Upper lobe of left lung (tissue), 6 donors: Measurements from ENCODE around the gene NARF. TPM values are rescaled to one million over a fixed set of nuclear protein-coding genes. Genes with fewer than 3 reads are reported as not detected.

ENCODE experiments used
- ATAC-seq, 2 donors: fragments of 200-7000 bp; cut with Tn5 transposase; one replicate each; pipeline ENCODE4 v1.9.1; 2022; ENCODE audit warnings: mild to moderate bottlenecking in 2 of 2, moderate library complexity in 2 of 2; ENCODE audit not compliant: low FRiP score in 2 of 2
- DNase-seq, 2 donors: peaks; one replicate each; pipeline ENCODE4 v3.0.0-alpha.2; 2019 to 2020
- H3K27ac ChIP-seq, 4 donors: fragments of 200-600 bp; sonication (generic); one replicate each; pipeline ENCODE4 v1.5.1; 2016 to 2019
- H3K27me3 ChIP-seq, 4 donors: fragments of 200-600 bp; sonication (generic); one replicate each; pipeline ENCODE4 v1.5.1; 2017 to 2019
- H3K36me3 ChIP-seq, 4 donors: fragments of 200-600 bp; sonication (generic); one replicate each; pipeline ENCODE4 v1.5.1; 2016 to 2019
- H3K4me1 ChIP-seq, 4 donors: fragments of 200-600 bp; sonication (generic); one replicate each; pipeline ENCODE4 v1.5.1; 2018 to 2019
- H3K4me3 ChIP-seq, 4 donors: fragments of 200-600 bp; sonication (generic); one replicate each; pipeline ENCODE4 v1.5.1; 2017 to 2019; ENCODE audit warnings: mild to moderate bottlenecking in 2 of 4, moderate library complexity in 1 of 4
- H3K9me3 ChIP-seq, 4 donors: fragments of 200-600 bp; sonication (generic); one replicate each; pipeline ENCODE4 v1.5.1; 2018 to 2019
- EP300 ChIP-seq, 4 donors: sonication (generic); formaldehyde crosslinking; IDR thresholded peaks; one replicate each; pipeline ENCODE4 v1.5.1; 2017; ENCODE audit warnings: antibody characterized with exemption in 4 of 4, control low read depth in 2 of 4
- POLR2A ChIP-seq, 4 donors: fragments of 450-650 bp; IDR thresholded peaks; one replicate each; pipeline ENCODE4 v1.5.1; 2016 to 2017; ENCODE audit warnings: antibody characterized with exemption in 4 of 4, mild to moderate bottlenecking in 2 of 4
- POLR2AphosphoS5 ChIP-seq, 2 donors: sonication (generic); formaldehyde crosslinking; IDR thresholded peaks; one replicate each; pipeline ENCODE4 v1.5.1; 2017; ENCODE audit warnings: antibody characterized with exemption in 2 of 2
- WGBS, 2 donors: methylation state at CpG; one replicate each; pipeline ENCODE4 v1.1.5; 2017 to 2018; 5-methylcytosine and 5-hydroxymethylcytosine counted together
- total RNA-seq, 6 donors: library from RNA; depleted of rRNA in 4 of 6; stranded (reverse); fragments of >200 nt in 4 of 6; gene quantifications; one replicate each; pipeline versions ENCODE4 v1.1.0 to v1.2.1, GENCODE V29; 2016 to 2021
- TF ChIP-seq, protein P1 (sequence below), 6 experiments: fragments of 450-650 bp in 4 of 6; fragments of 200-600 bp in 2 of 6; sonication (generic) in 2 of 6; IDR thresholded peaks; one replicate each; pipeline ENCODE4 v1.5.1; 2016 to 2019; ENCODE audit warnings: antibody characterized with exemption in 6 of 6
- donor health status: DM: no; HTN: no; CAD: no; lungs with moderate emphysema.
- donor health status: DM: no; HTN: yes; CAD: no; lungs with severe emphysema.

The NARF gene
- total RNA-seq, 6 donors from 2014 or later = 28.9 to 77.8 (median 62.6) TPM

DNA sequence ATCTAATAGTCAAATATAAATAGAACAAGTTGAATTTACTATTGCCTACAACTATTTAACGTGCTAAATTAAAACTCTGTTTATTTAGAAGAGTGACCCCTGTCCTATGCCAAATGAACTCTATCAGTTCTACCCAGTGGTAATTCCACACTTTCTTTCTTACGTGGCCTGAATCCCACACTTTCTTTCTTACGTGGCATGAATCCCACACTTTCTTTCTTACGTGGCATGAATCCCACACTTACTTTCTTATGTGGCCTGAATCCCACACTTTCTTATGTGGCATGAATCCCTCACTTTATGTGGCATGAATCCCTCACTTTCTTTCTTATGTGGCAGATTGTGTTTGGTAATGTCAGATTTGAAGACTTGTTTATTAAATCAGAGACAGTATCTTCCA, 67.2 kb downstream of the NARF start:
- Histone ChIP-seq H3K9me3 (no peaks in the 10 kb centered on the region), H3K4me1 (peaks cover 58 to 86% (median 67%) of the 10 kb centered on the region in 4 donors), H3K36me3 (no peaks in the 10 kb centered on the region), H3K27me3 (no peaks in the 10 kb centered on the region), H3K27ac (no peak overlapping the region), H3K4me3 (no peak overlapping the region)
- 65 to 73% methylated on average over 4 of the region's 4 CpGs for WGBS, 2 donors
- ATAC-seq (no peak), DNase-seq (no peak)
- TF ChIP-seq EP300 (IDR thresholded peaks at IDR 0.05) (no peak), POLR2AphosphoS5 (IDR thresholded peaks at IDR 0.05) (no peak)

DNA sequence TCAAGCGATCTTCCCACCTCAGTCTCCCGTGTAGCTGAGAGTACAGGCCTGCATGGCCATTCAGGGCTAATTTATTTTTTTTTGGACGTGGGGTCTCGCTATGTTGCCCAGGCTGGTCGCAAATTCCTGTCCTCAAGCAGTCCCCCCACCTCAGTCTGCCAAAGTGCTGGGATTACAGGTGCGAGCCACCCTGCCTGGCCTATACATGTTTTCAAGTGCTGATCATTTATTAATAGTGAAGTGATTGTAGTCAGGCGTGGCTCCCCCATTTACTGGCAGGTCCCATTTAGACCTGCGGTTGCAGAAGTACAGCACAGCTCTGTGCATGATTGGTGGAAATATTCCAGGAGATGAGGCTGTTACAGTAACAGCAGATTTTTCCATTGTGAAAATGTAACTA, 69.4 kb downstream of the NARF start:
- no peaks in the 10 kb centered on the region for H3K36me3 ChIP-seq
- DNase-seq (no peak), ATAC-seq (peak in 1 of 2 donors; percentile 59)
- H3K27ac ChIP-seq = peak overlapping the region in 1 of 4 donors; percentile 2
- 69 to 73% methylated on average over 8 of the region's 8 CpGs for WGBS, 2 donors
- peaks cover 50 to 78% (median 63%) of the 10 kb centered on the region in 4 donors for H3K4me1 ChIP-seq
- no peaks in the 10 kb centered on the region for H3K27me3 ChIP-seq
- no peak overlapping the region for H3K4me3 ChIP-seq
- TF ChIP-seq POLR2A (IDR thresholded peaks at IDR 0.05) (no peak), EP300 (IDR thresholded peaks at IDR 0.05) (no peak)
- no peaks in the 10 kb centered on the region for H3K9me3 ChIP-seq

DNA sequence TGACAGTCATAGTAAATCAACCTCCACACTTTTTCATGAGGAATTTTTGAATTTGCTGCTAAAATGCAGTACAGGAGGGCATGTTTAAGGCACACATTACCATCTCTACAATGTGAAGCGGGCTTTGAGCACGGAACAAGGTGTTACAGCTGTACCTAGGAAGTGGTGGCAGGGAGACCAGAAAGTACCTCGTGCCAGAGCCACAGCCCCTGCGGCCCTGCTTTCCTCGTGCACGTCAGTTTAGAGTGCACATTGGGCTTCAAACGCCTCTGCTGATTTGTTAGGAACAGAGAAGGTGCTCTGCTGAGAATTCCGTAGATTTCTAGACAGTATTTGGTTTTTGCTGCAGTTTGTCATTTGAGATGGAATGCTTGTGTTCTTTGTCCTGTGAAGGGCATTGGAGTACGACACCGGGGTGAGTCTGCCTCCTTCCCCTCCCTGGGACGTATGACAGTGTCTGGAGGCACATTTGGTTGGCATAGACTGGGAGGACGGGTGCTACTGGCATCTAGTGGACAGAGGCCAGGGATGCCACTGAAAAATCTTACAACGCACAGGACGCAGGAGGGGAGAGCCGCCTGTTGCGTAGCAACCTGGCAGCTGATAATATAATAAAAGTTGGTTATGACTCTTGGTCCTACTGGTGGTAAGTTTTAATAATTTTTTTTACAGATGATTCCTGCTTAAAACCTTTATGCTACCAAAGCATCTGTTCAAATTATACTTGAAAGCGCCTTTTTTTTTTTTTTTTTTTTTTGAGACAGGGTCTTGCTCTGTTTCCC, 70.1 kb downstream of the NARF start:
- H3K36me3 ChIP-seq = no peaks in the 10 kb centered on the region
- TF ChIP-seq, protein P1, sequence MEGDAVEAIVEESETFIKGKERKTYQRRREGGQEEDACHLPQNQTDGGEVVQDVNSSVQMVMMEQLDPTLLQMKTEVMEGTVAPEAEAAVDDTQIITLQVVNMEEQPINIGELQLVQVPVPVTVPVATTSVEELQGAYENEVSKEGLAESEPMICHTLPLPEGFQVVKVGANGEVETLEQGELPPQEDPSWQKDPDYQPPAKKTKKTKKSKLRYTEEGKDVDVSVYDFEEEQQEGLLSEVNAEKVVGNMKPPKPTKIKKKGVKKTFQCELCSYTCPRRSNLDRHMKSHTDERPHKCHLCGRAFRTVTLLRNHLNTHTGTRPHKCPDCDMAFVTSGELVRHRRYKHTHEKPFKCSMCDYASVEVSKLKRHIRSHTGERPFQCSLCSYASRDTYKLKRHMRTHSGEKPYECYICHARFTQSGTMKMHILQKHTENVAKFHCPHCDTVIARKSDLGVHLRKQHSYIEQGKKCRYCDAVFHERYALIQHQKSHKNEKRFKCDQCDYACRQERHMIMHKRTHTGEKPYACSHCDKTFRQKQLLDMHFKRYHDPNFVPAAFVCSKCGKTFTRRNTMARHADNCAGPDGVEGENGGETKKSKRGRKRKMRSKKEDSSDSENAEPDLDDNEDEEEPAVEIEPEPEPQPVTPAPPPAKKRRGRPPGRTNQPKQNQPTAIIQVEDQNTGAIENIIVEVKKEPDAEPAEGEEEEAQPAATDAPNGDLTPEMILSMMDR (IDR thresholded peaks at IDR 0.05) = peak in 5 of 6 experiments; percentile 30 to 64 (median 45)
- TF ChIP-seq POLR2AphosphoS5 (IDR thresholded peaks at IDR 0.05) = no peak
- peaks cover 49 to 73% (median 57%) of the 10 kb centered on the region in 4 donors for H3K4me1 ChIP-seq
- H3K27me3 ChIP-seq = no peaks in the 10 kb centered on the region
- peak overlapping the region in 3 of 4 donors; percentile 2 to 39 (median 7) for H3K27ac ChIP-seq
- ATAC-seq = peak; percentile 67 to 74
- WGBS, 2 donors = 33 to 41% methylated on average over 17 of the region's 17 CpGs
- H3K4me3 ChIP-seq = no peak overlapping the region
- H3K9me3 ChIP-seq = no peaks in the 10 kb centered on the region
- peak in 1 of 2 donors; percentile 65 for DNase-seq

DNA sequence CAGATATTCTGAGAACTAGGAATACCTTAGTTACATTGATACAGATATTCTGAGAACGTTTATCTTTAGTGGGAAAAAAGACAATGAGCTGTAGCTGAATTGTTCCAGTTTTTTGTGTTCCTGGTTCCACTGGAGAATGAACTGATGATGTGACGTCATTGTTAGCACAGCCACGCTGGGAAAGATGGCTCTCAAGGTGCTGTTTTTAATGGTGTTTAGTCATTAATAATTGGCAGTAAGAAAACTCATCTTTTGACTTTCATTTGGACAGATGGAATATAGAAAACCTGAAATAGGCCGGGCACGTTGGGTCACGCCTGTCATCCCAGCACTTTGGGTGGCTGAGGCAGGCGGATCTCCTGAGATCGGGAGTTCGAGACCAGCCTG, 71.4 kb downstream of the NARF start:
- no peak for TF ChIP-seq POLR2A (IDR thresholded peaks at IDR 0.05)
- TF ChIP-seq POLR2AphosphoS5 (IDR thresholded peaks at IDR 0.05) = no peak
- TF ChIP-seq, protein P1 (IDR thresholded peaks at IDR 0.05) = no peak
- no peak for TF ChIP-seq EP300 (IDR thresholded peaks at IDR 0.05)
- no peak for ATAC-seq
- no peaks in the 10 kb centered on the region for H3K36me3 ChIP-seq
- H3K27me3 ChIP-seq = no peaks in the 10 kb centered on the region
- peaks cover 45 to 74% (median 57%) of the 10 kb centered on the region in 4 donors for H3K4me1 ChIP-seq
- no peaks in the 10 kb centered on the region for H3K9me3 ChIP-seq
- no peak for DNase-seq
- H3K27ac ChIP-seq = no peak overlapping the region
- WGBS, 2 donors = 85 to 88% methylated on average over 9 of the region's 9 CpGs
- no peak overlapping the region for H3K4me3 ChIP-seq

DNA sequence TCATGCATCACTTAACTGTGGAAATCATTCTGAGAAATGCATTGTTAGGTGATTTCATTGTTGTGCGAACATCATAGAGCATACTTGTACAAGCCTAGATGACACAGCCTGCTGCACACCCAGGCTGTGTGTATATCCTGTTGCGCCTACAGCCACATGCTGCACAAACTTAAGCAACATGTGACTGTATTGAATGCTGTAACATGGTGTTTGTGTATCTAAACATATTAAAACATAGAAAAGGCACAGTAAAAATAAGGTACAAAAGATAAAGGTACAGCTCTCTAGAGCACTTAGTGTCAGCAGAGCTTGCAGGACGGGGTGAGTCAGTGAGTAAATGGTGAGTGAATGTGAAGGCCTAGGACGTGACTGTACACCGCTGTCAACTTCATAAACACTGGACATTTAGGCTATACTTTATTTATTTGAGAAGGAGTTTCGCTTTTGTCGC, 72.9 kb downstream of the NARF start:
- H3K4me3 ChIP-seq = no peak overlapping the region
- H3K9me3 ChIP-seq = no peaks in the 10 kb centered on the region
- WGBS, 2 donors = 65 to 77% methylated on average over 7 of the region's 7 CpGs
- ATAC-seq = no peak
- H3K4me1 ChIP-seq = peaks cover 53 to 74% (median 61%) of the 10 kb centered on the region in 4 donors
- H3K27ac ChIP-seq = peak overlapping the region in 2 of 4 donors; percentile 34 to 46
- no peak for DNase-seq
- no peaks in the 10 kb centered on the region for H3K36me3 ChIP-seq
- TF ChIP-seq POLR2AphosphoS5 (IDR thresholded peaks at IDR 0.05) (no peak), POLR2A (IDR thresholded peaks at IDR 0.05) (no peak), EP300 (IDR thresholded peaks at IDR 0.05) (no peak)
- TF ChIP-seq, protein P1 (IDR thresholded peaks at IDR 0.05) = no peak
- no peaks in the 10 kb centered on the region for H3K27me3 ChIP-seq
